COLO829 (cell line): ENCODE measurements around the gene AMIGO1.

Source experiments
- DNase-seq: peaks from one replicate; pipeline ENCODE4 v3.0.0; 2012; ENCODE audit warnings: low spot score

AMIGO1 gene

DNA sequence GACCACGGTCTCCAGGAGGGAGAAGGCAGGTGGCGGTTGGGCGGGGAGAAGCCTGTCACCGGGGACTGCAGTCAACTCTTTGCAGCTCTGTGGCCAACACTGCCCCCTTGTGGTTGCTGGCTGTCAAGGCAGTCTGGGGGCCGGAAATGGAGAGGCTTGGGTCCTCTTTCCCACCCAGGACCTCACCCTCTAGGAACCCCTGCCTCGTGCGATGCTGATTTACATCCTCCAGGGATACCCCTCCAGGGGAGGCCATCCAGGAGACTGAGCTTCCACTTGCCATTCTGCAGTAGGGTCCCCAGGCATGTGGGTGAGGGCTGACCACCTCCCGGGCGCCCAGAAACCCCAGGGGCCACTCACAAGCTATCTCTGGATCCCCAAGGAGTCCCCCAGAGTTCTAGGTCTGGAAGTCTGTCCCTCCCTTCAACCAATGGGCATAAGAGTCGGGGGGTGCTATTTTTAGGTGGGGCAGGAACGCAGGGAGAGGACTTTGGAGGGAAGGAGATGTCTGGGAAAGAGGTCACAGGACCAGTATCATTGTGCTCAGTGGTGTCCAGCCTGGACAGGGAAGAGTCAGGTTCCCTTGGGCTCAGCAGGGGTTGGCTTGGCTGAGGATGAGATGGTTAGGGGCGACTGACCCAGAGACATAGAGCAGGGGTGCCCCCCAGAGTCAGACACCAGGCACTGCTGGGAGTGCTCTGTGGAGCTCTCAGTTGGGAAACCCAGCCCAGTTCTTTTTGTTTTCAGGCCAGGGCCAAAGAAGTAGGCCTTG lies 23.0 kb upstream of the AMIGO1 start:
- peak; percentile 59 for DNase-seq

- no peak for DNase-seq
These were observed 22.4 kb upstream of the AMIGO1 start for GRCh38 chr1:109531826-109532364.

- DNase-seq = no peak
These were observed 21.9 kb upstream of the AMIGO1 start for GRCh38 chr1:109531380-109531779.

- no peak for DNase-seq
These were observed 21.0 kb upstream of the AMIGO1 start for GRCh38 chr1:109530457-109531087.

DNA sequence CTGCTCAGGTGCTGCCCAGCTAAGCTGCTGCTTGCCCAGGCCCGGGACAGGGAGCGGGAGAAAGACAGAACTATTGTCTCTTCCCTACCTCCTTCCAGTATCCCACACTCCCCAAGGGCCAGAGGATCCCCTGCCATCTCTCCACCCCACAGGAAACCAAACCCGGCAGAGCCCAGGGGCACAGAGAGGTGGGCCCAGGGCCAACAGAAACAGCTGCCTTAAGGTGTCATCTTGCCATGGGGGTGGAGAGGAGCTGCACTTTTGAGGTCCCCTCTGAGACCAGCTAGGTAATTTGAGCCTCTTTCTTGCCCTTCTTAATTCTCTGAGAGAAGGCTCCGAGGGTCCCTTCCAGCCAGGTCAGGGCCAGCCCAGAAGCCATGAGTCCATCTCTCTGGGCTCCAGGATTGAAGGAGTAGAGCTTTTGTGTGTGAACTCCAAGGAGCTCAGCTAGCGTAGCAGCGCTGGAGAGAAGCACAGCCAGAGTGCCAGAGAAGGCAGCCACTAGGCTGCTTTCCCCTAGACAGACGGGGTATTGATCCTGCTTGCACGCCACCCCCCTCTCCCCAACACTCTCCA lies 20.4 kb upstream of the AMIGO1 start:
- no peak for DNase-seq

DNA sequence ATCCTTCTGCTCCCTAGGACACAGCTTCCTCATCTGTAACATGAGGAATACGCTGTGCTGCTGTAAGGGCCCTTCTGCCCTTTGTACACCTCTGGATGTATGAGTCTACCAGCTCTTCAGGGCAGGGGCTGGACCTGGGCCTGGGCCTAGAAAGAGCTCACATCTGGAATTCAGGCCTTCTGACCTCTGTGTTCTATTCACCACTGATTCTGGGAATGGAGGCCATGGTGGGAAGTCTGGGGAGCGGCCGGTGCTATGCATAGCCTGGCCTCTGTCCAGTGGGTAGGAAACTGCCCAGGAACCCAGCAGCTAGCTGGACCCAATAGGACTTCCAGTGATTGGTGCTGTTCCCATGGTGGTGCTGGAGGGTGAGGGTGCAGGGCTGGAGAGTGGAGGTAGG lies 19.2 kb upstream of the AMIGO1 start:
- no peak for DNase-seq

- no peak for DNase-seq
These were observed 18.5 kb upstream of the AMIGO1 start for GRCh38 chr1:109527846-109528695.

DNA sequence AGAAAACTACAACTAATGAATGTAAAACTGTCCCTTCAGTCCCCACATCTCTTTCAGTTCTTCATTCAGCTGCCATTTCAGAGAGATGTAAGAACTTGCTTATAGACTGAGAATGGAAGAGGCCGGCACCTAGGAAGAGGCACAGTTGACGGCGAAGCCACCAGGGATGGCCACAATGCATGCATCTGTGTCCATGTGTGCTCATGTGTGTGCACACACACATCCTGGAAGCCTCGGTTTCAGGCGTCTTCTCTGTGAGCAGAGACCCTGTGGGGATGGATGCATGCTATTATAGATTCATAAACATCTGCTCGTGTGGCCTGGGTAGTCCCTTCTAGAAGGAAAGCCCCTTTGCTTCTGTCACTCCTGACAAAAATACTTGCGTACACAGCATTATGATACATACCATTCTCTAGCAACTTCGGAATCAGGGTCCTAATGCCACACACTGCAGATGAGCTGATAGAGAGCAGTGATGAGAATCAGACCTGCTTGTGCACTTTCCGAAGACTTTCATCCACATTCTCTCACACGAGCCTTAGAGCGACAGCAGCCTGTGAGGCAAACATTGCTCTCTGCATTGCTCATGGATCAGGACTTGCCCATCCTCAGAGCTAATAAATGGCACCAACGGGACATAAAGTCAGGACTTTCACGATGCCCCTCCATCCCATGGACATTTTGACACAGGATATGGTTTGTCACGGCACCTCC lies 17.7 kb upstream of the AMIGO1 start:
- no peak for DNase-seq

- DNase-seq = no peak
These were observed 14.2 kb upstream of the AMIGO1 start for GRCh38 chr1:109523706-109524105.

DNA sequence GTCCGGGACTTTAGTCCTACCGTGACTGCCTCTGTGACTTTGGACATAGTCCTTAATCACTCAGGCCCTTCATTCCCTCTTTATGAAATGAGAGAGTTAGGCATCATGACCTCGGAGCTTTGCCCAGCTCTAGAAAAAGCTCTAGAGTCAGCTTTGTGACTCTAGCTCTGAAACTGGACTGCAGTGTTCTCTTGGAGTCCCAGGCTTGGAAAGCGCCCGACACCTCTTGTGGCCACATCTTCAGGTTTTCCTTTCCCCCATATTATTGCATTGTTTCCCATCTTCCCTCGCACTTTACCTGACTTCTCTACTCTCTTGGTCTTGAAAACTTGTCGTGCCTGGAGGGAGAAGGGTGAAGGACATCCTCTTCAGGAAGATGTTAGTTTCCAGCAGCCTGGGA lies 12.5 kb upstream of the AMIGO1 start:
- no peak for DNase-seq

- DNase-seq = no peak
These were observed 11.8 kb upstream of the AMIGO1 start for GRCh38 chr1:109521002-109521951.

- DNase-seq = no peak
These were observed 7.8 kb upstream of the AMIGO1 start for GRCh38 chr1:109517337-109517736.

DNA sequence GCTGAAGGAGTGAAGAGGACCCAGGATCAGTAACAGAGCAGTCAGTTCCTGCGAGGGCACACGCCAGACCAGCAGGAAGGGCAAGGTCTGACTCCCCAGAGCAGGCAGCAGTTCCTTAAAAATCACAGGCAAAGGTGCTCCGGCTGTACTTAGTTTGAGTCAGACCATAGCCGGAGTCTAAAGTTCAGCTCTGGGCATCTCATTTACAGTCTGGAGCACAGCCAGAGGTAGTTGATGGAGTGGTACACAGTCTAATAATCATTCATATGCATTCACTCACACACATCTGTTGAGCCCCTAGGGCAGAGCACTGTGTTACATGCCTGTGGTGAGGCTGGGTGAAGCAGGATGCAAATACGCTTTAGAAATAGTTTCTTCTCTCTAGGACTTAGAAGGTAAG lies 7.3 kb upstream of the AMIGO1 start:
- DNase-seq = no peak

DNA sequence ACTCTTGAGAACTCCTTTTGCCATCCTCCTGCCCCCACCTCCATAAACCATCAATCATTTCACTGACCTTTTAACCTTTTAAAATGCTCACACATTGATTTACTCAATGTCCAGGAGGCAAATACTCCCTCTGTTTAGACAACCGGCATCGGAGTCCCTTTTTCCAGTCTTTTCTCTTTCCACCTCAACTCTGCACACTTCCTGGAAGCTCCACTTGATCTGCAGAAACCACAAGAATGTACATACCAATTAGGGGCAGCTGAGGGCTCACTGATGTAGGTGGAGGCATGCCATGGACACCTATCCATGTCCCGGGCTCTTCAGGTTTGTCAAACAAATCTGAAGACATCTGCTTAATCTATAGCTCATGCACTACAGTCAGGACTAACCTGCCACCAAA lies 5.3 kb upstream of the AMIGO1 start:
- no peak for DNase-seq

- no peak for DNase-seq
These were observed 3.7 kb upstream of the AMIGO1 start for GRCh38 chr1:109513110-109513710.

GRCh38 chr1:109508873-109509175 lies 703 bp downstream of the AMIGO1 start:
- no peak for DNase-seq

- DNase-seq = no peak
These were observed 1.3 kb downstream of the AMIGO1 start for GRCh38 chr1:109508001-109508872.

DNA sequence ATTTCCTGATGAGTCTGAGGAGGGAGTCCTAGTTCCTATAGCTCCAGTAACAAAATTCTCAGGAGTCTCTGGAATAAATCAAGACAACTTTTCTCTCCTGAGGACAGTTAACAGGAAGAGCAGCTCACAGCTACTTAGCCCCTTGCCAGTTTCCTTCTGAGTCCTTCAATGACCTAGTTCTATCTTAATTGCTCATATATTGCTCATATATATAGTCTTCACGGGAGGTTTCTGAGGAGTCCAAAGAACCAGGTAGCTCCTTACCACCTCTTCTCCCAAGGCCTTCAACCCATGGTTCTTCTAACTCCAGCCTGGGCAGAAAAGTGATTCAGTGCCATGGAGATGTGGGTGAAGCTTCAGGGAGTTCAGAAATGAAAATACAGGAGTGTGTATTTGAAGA lies 4.6 kb downstream of the AMIGO1 start:
- DNase-seq = no peak

DNA sequence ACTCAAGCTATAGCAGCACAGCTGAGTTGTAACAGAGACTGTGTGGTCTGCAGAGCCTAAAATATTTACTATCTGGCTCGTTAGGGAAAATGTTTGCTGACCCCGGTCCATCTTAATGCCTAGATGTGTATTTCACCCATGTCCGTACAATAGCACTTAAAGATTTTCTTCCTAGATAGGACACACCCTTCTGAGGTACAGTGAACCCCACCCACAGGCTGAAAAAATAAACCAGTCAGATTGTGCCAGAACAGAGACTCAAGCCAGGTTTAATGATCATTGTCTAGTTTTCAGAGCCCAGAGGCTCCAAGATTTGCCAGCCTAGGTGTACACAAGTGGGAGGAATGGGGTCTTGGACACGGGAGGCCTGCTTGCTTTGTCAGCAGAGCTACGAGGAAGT lies 5.6 kb downstream of the AMIGO1 start:
- no peak for DNase-seq
